GM19193 (cell line): ENCODE results near the gene EFHC2.

Experiments
- POLR2A ChIP-seq: IDR thresholded peaks from 4 replicates; pipeline ENCODE4 v1.6.1; 2011; ENCODE audit not compliant: insufficient read depth, insufficient read length; ENCODE audit errors: extremely low read depth

Gene EFHC2

GRCh38 chrX:44312421-44312820 is 31.1 kb downstream of the EFHC2 start:
- no peak for TF ChIP-seq POLR2A

GRCh38 chrX:44310227-44310626 is 33.2 kb downstream of the EFHC2 start:
- no peak for TF ChIP-seq POLR2A

- no peak for TF ChIP-seq POLR2A
Observed at GRCh38 chrX:44308869-44309268, 34.6 kb downstream of the EFHC2 start.

GRCh38 chrX:44306356-44306755 is 37.1 kb downstream of the EFHC2 start:
- no peak for TF ChIP-seq POLR2A

GRCh38 chrX:44305921-44306320 is 37.6 kb downstream of the EFHC2 start:
- TF ChIP-seq POLR2A = no peak

- TF ChIP-seq POLR2A = no peak
Observed at GRCh38 chrX:44303119-44303518, 40.4 kb downstream of the EFHC2 start.

- no peak for TF ChIP-seq POLR2A
Observed at GRCh38 chrX:44299177-44299576, 44.3 kb downstream of the EFHC2 start.

GRCh38 chrX:44291468-44292092 is 51.9 kb downstream of the EFHC2 start:
- TF ChIP-seq POLR2A = no peak

GRCh38 chrX:44290718-44291117 is 52.8 kb downstream of the EFHC2 start:
- no peak for TF ChIP-seq POLR2A

- no peak for TF ChIP-seq POLR2A
Observed at GRCh38 chrX:44282753-44283152, 60.7 kb downstream of the EFHC2 start.

- TF ChIP-seq POLR2A = no peak
Observed at GRCh38 chrX:44280116-44280515, 63.4 kb downstream of the EFHC2 start.

GRCh38 chrX:44274096-44274495 is 69.4 kb downstream of the EFHC2 start:
- TF ChIP-seq POLR2A = no peak

- no peak for TF ChIP-seq POLR2A
Observed at GRCh38 chrX:44267861-44268260, 75.6 kb downstream of the EFHC2 start.

GRCh38 chrX:44267116-44267515 is 76.4 kb downstream of the EFHC2 start:
- TF ChIP-seq POLR2A = no peak

GRCh38 chrX:44265559-44265958 is 77.9 kb downstream of the EFHC2 start:
- TF ChIP-seq POLR2A = no peak

- no peak for TF ChIP-seq POLR2A
Observed at GRCh38 chrX:44264936-44265335, 78.5 kb downstream of the EFHC2 start.

- TF ChIP-seq POLR2A = no peak
Observed at GRCh38 chrX:44261286-44261685, 82.2 kb downstream of the EFHC2 start.
